Mesangial cell (primary cell): ENCODE data around the gene KPNA3. TPM values are rescaled to one million over a fixed set of nuclear protein-coding genes. Genes with fewer than 3 reads are reported as not detected.

Experiments used
- total RNA-seq: library from RNA; depleted of rRNA; stranded (reverse); fragments of >200 nt; gene quantifications from 2 replicates; pipeline ENCODE4 v1.2.3, GENCODE V29; 2015

The KPNA3 gene, protein sequence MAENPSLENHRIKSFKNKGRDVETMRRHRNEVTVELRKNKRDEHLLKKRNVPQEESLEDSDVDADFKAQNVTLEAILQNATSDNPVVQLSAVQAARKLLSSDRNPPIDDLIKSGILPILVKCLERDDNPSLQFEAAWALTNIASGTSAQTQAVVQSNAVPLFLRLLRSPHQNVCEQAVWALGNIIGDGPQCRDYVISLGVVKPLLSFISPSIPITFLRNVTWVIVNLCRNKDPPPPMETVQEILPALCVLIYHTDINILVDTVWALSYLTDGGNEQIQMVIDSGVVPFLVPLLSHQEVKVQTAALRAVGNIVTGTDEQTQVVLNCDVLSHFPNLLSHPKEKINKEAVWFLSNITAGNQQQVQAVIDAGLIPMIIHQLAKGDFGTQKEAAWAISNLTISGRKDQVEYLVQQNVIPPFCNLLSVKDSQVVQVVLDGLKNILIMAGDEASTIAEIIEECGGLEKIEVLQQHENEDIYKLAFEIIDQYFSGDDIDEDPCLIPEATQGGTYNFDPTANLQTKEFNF
- total RNA-seq: 13.7 and 25.3 TPM in 2 replicates

DNA sequence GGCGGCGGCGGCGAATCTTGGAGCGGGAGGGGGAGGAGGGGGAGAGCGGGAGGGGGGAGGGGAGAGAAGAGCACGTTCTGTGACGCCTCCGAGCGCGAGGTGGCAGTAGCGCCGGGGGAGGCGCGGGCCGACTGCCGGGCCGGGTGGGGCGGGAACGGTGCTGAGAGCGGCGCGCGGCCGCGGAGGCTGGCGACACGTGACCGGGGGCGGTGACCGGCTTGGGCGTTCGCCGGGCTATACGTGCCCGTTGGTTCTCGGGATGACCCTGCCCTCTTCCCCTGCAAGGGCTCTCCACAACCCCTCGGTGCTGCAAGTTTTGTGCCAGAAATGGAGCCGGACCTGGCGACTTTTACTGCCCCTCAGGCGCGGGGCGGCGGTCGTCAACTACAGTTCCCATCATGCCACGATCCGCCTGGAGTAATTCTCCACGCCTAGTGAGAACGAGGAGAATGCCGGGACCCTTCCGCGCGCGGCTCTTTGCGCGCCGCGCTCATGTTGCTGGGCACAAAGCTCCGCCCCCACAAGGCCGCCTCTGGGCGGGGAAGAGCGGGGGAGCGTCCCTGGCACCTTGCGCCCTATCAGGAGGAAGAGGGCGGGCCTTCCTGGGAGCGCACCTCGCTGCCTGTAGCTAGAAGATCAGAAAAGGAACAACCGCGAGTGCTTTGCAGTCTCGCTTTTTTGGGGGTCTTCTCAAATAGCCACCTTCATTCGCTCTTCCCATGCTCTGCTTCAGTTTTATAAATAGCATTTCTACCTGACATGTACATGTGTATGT lies at the start of gene KPNA3:
Gene KPNA3 (minus strand): TSS at position 133 of the 775 bp plus-strand sequence. CDS start 176 bp downstream, outside the sequence.

DNA sequence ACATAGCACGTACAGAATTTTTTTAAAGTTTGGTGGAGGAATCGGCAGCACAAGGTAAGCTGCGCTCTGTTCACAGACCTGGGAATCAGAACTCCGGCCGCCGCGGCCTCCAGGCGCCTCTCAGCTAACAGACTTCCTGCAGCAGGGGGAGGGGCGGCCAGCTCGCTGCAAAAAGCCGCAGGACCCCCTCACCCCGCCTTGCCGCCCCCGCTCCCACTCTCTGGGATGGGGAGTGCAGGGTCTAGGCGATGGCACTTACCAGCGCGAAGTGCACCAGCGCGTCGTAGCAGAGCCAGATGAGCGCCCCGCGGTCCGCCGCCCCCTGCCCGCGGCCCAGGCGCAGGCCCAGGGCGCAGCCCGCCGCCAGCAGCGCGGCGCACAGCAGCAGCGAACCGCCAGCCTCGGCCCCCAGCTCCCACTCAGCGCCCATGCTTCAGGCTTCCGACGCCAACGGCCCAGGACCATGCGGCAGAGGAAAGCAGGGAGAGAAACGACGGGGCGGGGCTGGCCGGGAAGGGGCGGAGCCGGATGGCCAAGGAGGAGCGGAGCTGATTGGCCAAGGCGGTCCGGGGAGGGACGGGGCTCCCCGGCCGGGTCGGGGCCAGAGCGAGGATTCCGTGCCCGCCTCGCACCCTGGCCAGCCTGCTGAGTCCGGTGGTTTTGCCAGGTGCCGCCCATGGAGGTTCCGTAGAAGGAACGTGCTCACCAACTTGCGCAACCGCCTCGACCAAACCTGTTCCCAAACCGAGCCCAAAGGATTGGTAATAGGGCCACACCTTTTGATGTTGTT lies 101.3 kb downstream of the KPNA3 start, which contains the start of gene EBPL:
Gene EBPL (minus strand): TSS at position 492 of the 790 bp plus-strand sequence. CDS start 62 bp downstream, at position 430.

Other genes with a start within 250 kb of the KPNA3 start
- gene RCBTB1, start 207.1 kb downstream of the KPNA3 start, total RNA-seq: 11.2 and 11.4 TPM in 2 replicates
- not detected in 2 replicates for gene ARL11, start 164.2 kb downstream of the KPNA3 start, total RNA-seq
- 60.0 and 72.5 TPM in 2 replicates for gene EBPL, start 101.2 kb downstream of the KPNA3 start, total RNA-seq
- gene SPRYD7, start 143.7 kb upstream of the KPNA3 start, total RNA-seq: 2.8 and 4.6 TPM in 2 replicates
- gene TRIM13, start 204.4 kb upstream of the KPNA3 start, total RNA-seq: 9.1 and 15.8 TPM in 2 replicates
- 0.33 and 0.89 TPM in 2 replicates for gene KCNRG, start 222.8 kb upstream of the KPNA3 start, total RNA-seq